Pancreas (tissue), 10 donors: ENCODE measurements around the gene ERGIC3. TPM values are rescaled to one million over a fixed set of nuclear protein-coding genes. Genes with fewer than 3 reads are reported as not detected.

Experiments used
- ATAC-seq, 4 donors: fragments of 200-7000 bp; cut with Tn5 transposase; one replicate each; pipeline versions ENCODE4 v1.8.0 to v1.9.1; 2020; ENCODE audit warnings: mild to moderate bottlenecking in 4 of 4, moderate library complexity in 4 of 4
- DNase-seq, 6 donors: peaks; one replicate each; pipeline ENCODE4 v3.0.0-alpha.2; 2020
- FAIRE-seq: peaks from 2 replicates; lab custom pipeline; 2012; peaks lifted over from hg19 to GRCh38; lab: Jason Lieb, UNC
- H3K27ac ChIP-seq, 4 donors: fragments of 200-600 bp; sonication (generic); 1 replicate in 3 of 4; 2 replicates in 1 of 4; pipeline versions ENCODE4 v1.5.0 to v1.8.0; 2020
- H3K27me3 ChIP-seq, 4 donors: fragments of 200-600 bp; one replicate each; pipeline ENCODE4 v1.8.0; 2021
- H3K36me3 ChIP-seq, 3 donors: fragments of 200-600 bp; sonication (generic) in 1 of 3; one replicate each; pipeline versions ENCODE4 v1.5.0 to v1.8.0; 2020 to 2021
- H3K4me1 ChIP-seq, 3 donors: fragments of 200-600 bp; one replicate each; pipeline ENCODE4 v1.8.0; 2021
- H3K4me3 ChIP-seq, 4 donors: fragments of 200-600 bp; sonication (generic) in 2 of 4; one replicate each; pipeline versions ENCODE4 v1.5.0 to v1.8.0; 2020 to 2021
- H3K9me3 ChIP-seq, 4 donors: fragments of 200-600 bp; one replicate each; pipeline ENCODE4 v1.8.0; 2021
- WGBS, 2 donors: extraction: QIAGEN DNeasy Blood & Tissue Kit; methylation state at CpG; one replicate each; pipeline ENCODE4 v1.1.7; 2013; 5-methylcytosine and 5-hydroxymethylcytosine counted together
- intact Hi-C, 3 donors: fragments of 100-400 bp; cut with DNase I; formaldehyde crosslinking; loops; one replicate each; pipeline versions ENCODE4 v1.11.1 to v1.14.2; 2022
- polyA plus RNA-seq, 2 donors: library from polyadenylated mRNA; stranded (reverse); fragments of 200-250 nt; gene quantifications; one replicate each; pipeline ENCODE4 v1.2.3, GENCODE V29; 2013
- total RNA-seq, 6 donors: library from RNA; stranded (reverse); fragmentation: NEBNext Ultra II Directional in 4 of 6; extraction: Animal tissue kit (Norgen Biotek cat#: 25700) in 4 of 6; gene quantifications; one replicate each; pipeline versions ENCODE4 v1.2.1 to v1.2.4, GENCODE V29; 2021 to 2023
- TF ChIP-seq, protein P1 (sequence below), 4 donors: fragments of 200-600 bp; sonication (generic) in 3 of 4; IDR thresholded peaks; one replicate each; pipeline versions ENCODE4 v1.5.0 to v1.8.0; 2021; ENCODE audit warnings: antibody characterized with exemption in 4 of 4
- donor health status: healthy with polysubstance abuse.
- donor health status: DM: no; HTN: no; CAD: no; lungs with moderate emphysema.
- donor health status: DM: no; HTN: no; CAD: no.
- donor health status: control.
- donor health status: control.
- donor health status: Bipolar disorder and iron deficiency.
- donor health status: DM: yes; HTN: yes; CAD: no.
- donor health status: DM: no; HTN: no; CAD: no.
- donor health status: DM: no; HTN: no; CAD: no.
- donor health status: DM: yes; HTN: yes; CAD: no.

The ERGIC3 gene
- total and polyA plus RNA-seq, 8 donors: 112 to 168 (median 135) TPM

GRCh38 chr20:35556871-35557270 is 15.0 kb downstream of the ERGIC3 start:
- intact Hi-C loops: no loop called here
- ATAC-seq (no peak), DNase-seq (peak in 2 of 6 donors; percentile 39 to 51), FAIRE-seq (no peak)
- H3K4me3 ChIP-seq: no peak overlapping the region
- H3K9me3 ChIP-seq: no peaks in the 10 kb centered on the region
- H3K4me1 ChIP-seq: no peaks in the 10 kb centered on the region
- no peak overlapping the region for H3K27ac ChIP-seq
- no peaks in the 10 kb centered on the region for H3K27me3 ChIP-seq
- TF ChIP-seq, protein P1, sequence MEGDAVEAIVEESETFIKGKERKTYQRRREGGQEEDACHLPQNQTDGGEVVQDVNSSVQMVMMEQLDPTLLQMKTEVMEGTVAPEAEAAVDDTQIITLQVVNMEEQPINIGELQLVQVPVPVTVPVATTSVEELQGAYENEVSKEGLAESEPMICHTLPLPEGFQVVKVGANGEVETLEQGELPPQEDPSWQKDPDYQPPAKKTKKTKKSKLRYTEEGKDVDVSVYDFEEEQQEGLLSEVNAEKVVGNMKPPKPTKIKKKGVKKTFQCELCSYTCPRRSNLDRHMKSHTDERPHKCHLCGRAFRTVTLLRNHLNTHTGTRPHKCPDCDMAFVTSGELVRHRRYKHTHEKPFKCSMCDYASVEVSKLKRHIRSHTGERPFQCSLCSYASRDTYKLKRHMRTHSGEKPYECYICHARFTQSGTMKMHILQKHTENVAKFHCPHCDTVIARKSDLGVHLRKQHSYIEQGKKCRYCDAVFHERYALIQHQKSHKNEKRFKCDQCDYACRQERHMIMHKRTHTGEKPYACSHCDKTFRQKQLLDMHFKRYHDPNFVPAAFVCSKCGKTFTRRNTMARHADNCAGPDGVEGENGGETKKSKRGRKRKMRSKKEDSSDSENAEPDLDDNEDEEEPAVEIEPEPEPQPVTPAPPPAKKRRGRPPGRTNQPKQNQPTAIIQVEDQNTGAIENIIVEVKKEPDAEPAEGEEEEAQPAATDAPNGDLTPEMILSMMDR (IDR thresholded peaks at IDR 0.05): no peak
- WGBS, 2 donors: 95 to 97% methylated on average over 8 of the region's 8 CpGs
- H3K36me3 ChIP-seq: no peaks in the 10 kb centered on the region

DNA sequence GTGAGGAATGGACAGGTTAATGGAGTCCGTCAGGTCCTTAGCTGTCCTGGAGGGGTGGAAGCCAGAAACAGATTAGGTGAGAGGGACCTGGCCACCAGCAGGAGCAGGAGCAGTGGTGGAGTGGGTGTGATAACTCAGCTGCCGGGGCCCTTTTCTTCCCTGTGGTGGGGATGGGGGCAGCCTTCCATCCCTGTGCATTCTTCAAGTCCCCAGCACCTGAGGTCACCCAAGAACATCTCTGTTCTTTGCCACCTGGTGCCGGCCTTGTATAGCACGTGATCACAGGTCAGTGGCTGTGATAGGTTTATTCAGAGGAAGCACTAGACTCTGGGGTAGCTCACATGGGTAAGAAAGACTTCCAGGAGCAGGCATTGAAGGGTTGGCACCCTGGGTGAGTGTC is 16.6 kb downstream of the ERGIC3 start:
- H3K36me3 ChIP-seq: no peaks in the 10 kb centered on the region
- WGBS, 2 donors: 84 to 88% methylated on average over 4 of the region's 4 CpGs
- FAIRE-seq: no peak

DNA sequence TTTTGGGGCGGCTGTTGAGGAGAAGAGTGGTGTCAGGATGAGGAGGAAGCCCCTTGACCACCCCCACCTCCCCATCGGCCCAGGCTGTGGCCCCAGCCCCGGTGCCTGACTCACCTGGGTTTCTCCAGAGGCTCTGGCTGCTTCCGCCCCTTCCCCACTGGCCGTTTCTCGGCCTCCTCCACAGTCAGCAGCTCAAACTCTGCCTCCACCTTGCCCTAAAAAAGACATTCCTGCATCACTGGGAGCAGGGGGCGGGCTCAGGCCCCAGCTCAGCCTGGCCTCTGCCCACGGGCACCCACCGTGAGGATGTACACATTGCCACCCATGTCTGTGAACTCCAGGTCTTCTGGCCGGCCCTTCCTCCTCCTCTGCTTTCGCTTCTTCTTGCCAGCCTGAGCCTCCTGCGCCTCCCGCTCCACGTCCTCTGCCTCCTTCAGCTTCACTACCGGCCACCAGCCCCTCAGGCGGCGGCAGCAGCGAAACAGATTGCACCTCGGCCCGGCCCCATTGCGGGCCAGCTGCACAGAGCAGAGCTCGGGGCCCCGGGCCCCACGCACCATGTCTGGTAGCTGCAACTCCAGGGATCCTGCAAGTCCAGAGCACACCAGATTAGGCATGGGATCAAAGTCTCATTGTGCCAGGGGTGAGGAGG is 17.3 kb downstream of the ERGIC3 start:
- no peaks in the 10 kb centered on the region for H3K27me3 ChIP-seq
- H3K27ac ChIP-seq: no peak overlapping the region
- DNase-seq (peak in 2 of 6 donors; percentile 40 to 54), FAIRE-seq (no peak), ATAC-seq (no peak)
- 89 to 94% methylated on average over 24 of the region's 24 CpGs for WGBS, 2 donors
- TF ChIP-seq, protein P1 (IDR thresholded peaks at IDR 0.05): no peak
- H3K36me3 ChIP-seq: no peaks in the 10 kb centered on the region
- H3K4me3 ChIP-seq: no peak overlapping the region
- H3K9me3 ChIP-seq: no peaks in the 10 kb centered on the region
- intact Hi-C loops: no loop called here
- no peaks in the 10 kb centered on the region for H3K4me1 ChIP-seq

More for the DNA sequence above, 16.6 kb downstream of the ERGIC3 start:
- H3K4me3 ChIP-seq: no peak overlapping the region
- intact Hi-C loops: no loop called here
- no peak overlapping the region for H3K27ac ChIP-seq
- ATAC-seq (no peak), DNase-seq (peak in 1 of 6 donors; percentile 31)
- H3K9me3 ChIP-seq: no peaks in the 10 kb centered on the region
- TF ChIP-seq, protein P1 (IDR thresholded peaks at IDR 0.05): no peak
- H3K27me3 ChIP-seq: no peaks in the 10 kb centered on the region
- H3K4me1 ChIP-seq: no peaks in the 10 kb centered on the region

DNA sequence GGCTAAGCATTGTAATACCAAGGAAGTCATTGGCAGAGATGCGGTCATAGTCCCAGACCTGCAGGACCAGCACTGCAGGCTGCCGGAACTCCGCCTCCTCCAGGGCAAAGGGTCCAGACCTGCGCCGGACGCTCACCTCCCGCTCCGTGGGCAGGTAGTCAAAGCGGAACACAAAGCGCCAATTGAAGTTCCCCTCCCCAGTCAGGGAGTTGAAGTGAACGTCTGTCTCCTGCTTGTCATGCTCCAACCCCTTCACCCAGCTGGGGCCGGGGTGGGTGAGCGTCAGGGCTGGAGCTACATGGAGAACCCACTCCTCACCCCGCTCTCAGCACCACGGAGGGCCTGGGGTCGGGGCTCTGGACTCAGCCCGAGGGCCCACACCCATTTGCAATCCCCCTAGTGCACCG is 18.2 kb downstream of the ERGIC3 start:
- intact Hi-C loops: no loop called here
- 52 to 56% methylated on average over 18 of the region's 18 CpGs for WGBS, 2 donors
- no peaks in the 10 kb centered on the region for H3K9me3 ChIP-seq
- H3K4me1 ChIP-seq: no peaks in the 10 kb centered on the region
- DNase-seq: peak in 2 of 6 donors; percentile 56 to 66
- TF ChIP-seq, protein P1 (IDR thresholded peaks at IDR 0.05): no peak
- no peak overlapping the region for H3K4me3 ChIP-seq
- H3K36me3 ChIP-seq: no peaks in the 10 kb centered on the region
- H3K27ac ChIP-seq: no peak overlapping the region
- ATAC-seq: peak in 1 of 4 donors; percentile 30
- FAIRE-seq: no peak
- no peaks in the 10 kb centered on the region for H3K27me3 ChIP-seq

DNA sequence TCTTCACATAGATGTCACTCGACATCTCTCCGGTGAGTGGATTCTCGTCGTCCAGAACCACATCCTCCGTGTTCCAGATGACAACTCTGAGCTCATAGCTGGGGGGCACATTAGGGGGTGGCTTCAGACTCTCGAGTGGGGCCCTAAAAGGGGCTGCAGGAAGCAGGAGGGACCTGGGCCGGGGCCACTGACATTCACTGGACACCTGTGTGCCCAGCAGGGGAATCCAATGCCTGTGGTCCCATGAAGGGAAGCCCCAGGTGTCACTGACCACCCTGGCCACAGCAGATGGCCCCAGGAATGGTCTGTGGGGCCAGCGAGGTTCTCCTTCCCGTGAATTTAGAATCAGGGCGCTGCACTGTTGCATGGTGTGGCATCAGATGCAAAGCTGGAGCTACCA is 18.7 kb downstream of the ERGIC3 start:
- H3K4me3 ChIP-seq: no peak overlapping the region
- no peaks in the 10 kb centered on the region for H3K9me3 ChIP-seq
- TF ChIP-seq, protein P1 (IDR thresholded peaks at IDR 0.05): no peak
- H3K27me3 ChIP-seq: no peaks in the 10 kb centered on the region
- peak in 2 of 6 donors; percentile 40 to 49 for DNase-seq
- H3K4me1 ChIP-seq: no peaks in the 10 kb centered on the region
- FAIRE-seq: no peak
- 68 to 75% methylated on average over 10 of the region's 10 CpGs for WGBS, 2 donors
- intact Hi-C loops: no loop called here
- no peak overlapping the region for H3K27ac ChIP-seq
- H3K36me3 ChIP-seq: no peaks in the 10 kb centered on the region
- no peak for ATAC-seq
